ENCODE results near the gene ADK.

- TF ChIP-seq ELF4 (CRISPR knock-in tag; IDR thresholded peaks at IDR 0.05; ENCODE audit: borderline replicate concordance) (no peak), KDM4B (CRISPR knock-in tag; IDR thresholded peaks at IDR 0.05) (no peak), HMGXB4 (CRISPR knock-in tag; IDR thresholded peaks at IDR 0.05; ENCODE audit: borderline replicate concordance in 1 of 2, low read depth in 1 of 2) (no peak), POLR2A (IDR thresholded peaks at IDR 0.05; ENCODE audit: insufficient read depth in 1 of 2, low read depth in 2 of 2, low read length in 2 of 2) (no peak), SNAPC4 (CRISPR knock-in tag; IDR thresholded peaks at IDR 0.05) (no peak), GLMP (CRISPR knock-in tag; IDR thresholded peaks at IDR 0.05; ENCODE audit: borderline replicate concordance) (no peak), ZNF468 (CRISPR knock-in tag; IDR thresholded peaks at IDR 0.05) (no peak), GATA4 (IDR thresholded peaks at IDR 0.05; ENCODE audit: borderline replicate concordance, low read depth) (no peak), CTCF (CRISPR knock-in tag; IDR thresholded peaks at IDR 0.05) (no peak), ZNF362 (CRISPR knock-in tag; IDR thresholded peaks at IDR 0.05; ENCODE audit: borderline replicate concordance) (no peak), ZMYM2 (CRISPR knock-in tag; IDR thresholded peaks at IDR 0.05) (no peak), MTA1 (CRISPR knock-in tag; IDR thresholded peaks at IDR 0.05; ENCODE audit: borderline replicate concordance) (no peak), NR2F6 (IDR thresholded peaks at IDR 0.05) (no peak), NR2F6 (CRISPR knock-in tag; IDR thresholded peaks at IDR 0.05) (no peak), ZNF274 (CRISPR knock-in tag; IDR thresholded peaks at IDR 0.05) (no peak)
These were observed 16.4 kb downstream of the ADK start for GRCh38 chr10:74167443-74167842.
